HG02981 (cell line): ENCODE measurements around the gene TEX22.

Experiments
- ATAC-seq: cut with Tn5 transposase; IDR thresholded peaks from one replicate; pipeline ENCODE4 v1.9.1; 2021; ENCODE audit warnings: mild to moderate bottlenecking, moderate library complexity; ENCODE audit not compliant: unreplicated experiment

TEX22 gene

GRCh38 chr14:105366386-105367074, 31.8 kb upstream of the TEX22 start:
- ATAC-seq, result no peak

GRCh38 chr14:105367116-105368031, 31.0 kb upstream of the TEX22 start:
- ATAC-seq, result no peak

- ATAC-seq, result no peak
Observed at GRCh38 chr14:105368032-105368417, 30.3 kb upstream of the TEX22 start.

DNA sequence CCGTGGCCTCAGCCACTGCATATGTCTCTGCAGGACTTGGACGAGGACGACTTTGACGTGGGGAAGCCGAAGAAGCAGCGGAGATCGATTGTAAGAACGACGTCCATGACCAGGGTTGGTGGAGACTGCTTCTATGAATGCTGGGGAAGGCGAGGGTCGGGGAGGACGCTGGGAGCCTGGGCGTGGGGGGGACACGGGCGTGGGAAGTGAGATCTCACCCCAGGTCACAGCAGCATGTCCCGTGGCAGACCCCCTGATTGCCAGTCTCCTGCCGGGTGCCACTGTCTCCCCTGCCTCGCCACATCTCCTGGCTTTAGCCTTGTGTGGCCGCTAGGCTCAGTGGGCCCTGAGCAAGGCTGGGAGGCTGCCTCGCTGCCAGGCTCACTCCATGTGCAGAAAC, 29.9 kb upstream of the TEX22 start:
- no peak for ATAC-seq

- no peak for ATAC-seq
Observed at GRCh38 chr14:105368910-105369652, 29.3 kb upstream of the TEX22 start.

DNA sequence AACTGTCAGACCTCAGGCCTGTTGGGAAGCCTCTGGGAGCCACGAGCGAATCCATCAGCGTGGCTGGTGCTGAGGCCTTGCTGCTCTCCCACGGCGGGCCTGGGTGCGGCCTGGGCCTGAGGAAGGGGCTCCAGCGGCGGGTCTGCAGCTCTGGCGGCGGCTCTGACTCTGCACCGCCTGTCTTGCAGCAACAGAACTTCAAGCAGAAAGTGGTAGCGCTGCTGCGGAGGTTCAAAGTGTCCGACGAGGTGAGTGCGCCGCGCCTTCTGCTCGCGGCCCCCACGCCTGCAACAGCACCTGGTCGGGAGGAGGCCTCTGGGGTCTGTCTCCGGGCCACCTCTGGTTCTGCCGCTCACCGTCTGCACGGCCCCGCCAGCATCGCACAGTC, 28.7 kb upstream of the TEX22 start:
- ATAC-seq, result no peak

DNA sequence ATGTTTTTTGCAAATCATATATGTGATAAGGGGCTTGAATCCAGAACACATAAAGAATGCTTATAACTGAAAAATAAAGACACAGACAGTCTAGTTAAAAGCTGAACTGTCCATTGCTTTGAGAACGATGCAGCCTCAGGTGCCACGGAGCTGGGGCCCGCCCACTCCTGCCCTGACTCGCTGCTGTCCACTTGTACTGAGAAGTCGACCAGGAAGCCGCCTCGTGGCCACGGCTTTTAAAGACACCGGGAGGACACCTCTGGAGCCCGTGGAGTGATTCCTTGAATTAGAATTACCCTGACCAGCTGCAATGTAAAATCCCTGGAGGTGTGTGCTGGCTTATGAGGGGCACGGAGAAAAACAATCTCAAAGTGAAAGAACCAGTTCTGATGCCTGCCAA, 23.9 kb upstream of the TEX22 start:
- ATAC-seq, result no peak

DNA sequence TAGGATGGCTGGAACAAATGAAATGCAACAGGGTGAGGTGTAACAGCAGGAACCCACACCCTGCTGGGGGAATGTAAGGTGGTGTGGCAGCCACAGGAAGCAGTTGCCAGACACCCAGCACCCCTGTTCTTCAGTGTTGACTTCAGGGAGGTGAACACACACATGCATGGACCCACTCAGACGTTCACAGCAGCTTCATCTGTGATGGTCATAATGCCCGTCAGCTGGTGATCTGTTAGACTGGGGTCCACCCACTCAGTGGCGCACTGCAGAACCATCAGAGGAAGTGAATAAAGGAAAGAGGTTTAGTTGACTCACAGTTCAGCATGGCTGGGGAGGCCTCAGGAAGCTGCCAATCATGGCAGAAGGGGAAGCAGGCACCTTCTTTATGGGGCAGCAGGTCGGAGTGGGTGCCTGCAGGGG, 22.7 kb upstream of the TEX22 start:
- no peak for ATAC-seq

- ATAC-seq, result no peak
Observed at GRCh38 chr14:105376521-105377440, 21.6 kb upstream of the TEX22 start.

DNA sequence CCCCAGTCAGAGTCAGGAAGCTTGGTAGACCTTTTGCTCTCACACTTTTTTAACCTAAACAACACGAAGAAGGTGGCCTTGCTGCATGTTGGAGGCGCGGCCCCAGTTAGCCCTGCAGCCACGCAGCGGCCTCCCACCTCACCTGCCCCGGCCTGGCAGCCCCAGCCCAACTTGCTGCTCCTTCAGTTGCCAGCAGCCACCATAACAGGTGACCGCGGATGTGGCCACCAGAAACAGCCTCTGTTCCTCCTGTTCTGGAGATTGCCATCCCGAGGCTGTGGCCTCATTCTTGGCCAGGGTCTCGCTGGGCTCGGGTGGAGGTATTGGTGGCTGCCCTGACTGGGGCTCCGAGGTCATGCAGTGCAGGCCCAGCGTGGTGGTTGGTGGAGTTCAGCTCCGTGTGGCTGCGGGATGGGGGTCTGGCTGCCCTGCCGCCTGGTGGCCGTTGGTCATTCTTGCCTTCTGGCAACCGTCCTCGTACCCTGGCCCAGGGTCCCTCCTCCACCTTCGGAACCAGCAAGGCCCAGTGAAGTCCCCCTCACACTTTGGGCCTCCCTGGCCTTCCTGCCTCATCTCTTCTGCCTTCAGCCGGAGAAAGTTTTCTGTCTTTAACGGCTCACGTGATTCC, 20.7 kb upstream of the TEX22 start:
- ATAC-seq, result no peak

DNA sequence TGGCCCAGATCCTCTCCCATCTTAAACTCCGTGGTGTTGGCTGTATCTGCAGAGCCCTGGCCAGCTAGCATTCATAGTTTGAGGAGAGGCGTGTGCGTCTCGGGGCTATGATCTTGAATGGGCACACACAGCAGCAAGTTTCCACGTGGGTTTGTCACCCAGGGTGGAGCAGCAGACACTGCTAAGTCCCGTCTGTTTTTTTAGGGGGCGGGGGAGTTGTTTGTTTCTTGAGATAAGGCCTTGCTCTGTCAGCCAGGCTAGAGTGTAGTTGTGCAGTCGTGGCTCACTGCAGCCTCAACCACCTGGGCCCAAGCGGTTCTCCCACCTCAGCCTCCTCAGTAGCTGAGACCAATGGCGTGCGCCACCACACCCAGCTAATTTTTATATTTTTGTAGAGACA, 20.1 kb upstream of the TEX22 start:
- no peak for ATAC-seq

GRCh38 chr14:105378873-105379685, 19.3 kb upstream of the TEX22 start:
- no peak for ATAC-seq

GRCh38 chr14:105379946-105380345, 18.4 kb upstream of the TEX22 start:
- no peak for ATAC-seq

- no peak for ATAC-seq
Observed at GRCh38 chr14:105380756-105381155, 17.6 kb upstream of the TEX22 start.

GRCh38 chr14:105381446-105382342, 16.6 kb upstream of the TEX22 start:
- ATAC-seq, result no peak

DNA sequence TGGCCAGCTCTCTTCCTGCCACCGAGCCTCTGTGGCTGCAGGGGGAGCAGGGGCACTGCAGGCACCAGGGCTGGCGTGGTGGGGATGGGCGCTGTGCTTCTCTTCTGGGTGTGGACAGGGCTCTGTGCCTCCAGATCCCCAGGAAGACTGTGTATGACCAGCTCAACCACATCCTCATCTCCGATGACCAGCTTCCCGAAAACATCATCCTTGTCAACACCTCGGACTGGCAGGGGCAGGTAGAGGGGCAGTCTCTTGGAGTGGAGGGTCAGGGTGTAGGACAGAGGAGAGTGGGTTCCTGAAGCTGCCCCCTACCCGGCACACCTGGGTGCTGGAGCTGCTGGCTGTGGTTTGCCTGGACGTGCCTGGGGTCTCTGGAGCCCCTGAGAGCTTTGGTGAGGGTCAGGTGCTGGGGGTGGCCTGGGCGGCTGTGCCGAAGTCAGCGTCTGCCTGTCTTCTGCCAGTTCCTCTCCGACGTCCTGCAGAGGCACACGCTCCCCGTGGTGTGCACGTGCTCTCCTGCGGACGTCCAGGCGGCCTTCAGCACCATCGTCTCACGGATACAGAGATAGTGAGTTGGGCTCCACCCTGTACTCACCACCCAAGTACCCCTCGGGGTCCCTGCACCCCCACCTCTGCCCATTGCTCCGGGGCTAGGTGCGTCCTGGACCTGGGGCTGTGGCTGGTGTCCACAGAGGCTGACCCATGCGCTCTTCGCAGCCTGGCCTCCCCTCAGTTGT, 15.8 kb upstream of the TEX22 start:
- ATAC-seq, result no peak

DNA sequence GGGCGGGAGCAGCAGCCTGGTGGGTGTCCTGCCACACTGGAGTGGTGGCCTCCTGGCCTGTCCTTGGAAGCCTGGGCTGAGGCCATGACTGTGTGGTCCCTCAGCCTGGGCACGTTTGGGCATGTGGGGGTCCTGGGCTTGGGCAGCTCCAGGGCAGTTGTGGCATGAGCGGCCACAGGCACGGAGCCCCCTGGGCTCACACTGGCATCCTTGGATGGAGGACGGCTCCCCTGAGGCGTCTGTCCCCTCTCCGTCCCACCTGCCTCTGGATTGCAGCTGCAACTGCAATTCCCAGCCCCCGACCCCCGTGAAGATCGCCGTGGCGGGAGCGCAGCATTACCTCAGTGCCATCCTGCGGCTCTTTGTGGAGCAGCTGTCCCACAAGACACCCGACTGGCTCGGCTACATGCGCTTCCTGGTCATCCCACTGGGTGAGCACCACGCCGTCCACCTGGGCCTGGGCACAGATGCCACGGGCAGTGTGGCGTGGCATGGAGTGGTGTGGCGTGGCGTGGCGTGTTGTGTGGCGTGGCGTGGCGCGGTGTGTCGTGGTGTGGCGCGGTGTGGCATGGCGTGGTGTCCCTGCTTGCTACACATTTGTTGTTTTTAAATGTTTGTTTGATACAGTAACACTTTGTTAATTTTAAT, 15.1 kb upstream of the TEX22 start:
- no peak for ATAC-seq
